Measurements from ENCODE around the gene COL12A1.

DNA sequence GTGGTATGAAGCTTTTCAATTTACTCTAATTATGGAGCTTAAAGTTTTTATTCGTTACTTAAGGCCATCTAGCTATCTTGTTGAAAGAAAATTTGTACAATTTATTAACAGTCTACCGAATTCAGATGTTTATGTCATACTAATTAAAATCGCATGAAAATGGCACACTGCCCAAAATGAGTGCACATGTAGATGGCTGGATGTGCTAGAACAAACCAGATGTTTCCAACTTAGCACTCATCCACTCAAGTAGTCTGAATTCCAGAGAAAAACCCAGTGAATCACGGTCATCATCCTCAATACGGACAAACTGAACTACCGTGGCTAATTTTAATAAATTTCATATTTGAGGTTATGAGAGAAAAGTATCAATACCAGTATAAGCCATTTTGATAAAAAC, 70.4 kb downstream of the COL12A1 start:
- no peak for TF ChIP-seq CTCF (optimal IDR thresholded peaks at IDR 0.05 in 1 of 3, IDR thresholded peaks at IDR 0.05 in 1 of 3, conservative IDR thresholded peaks at IDR 0.05 in 1 of 3; ENCODE audit: extremely low read depth in 1 of 3, insufficient read depth in 2 of 3, low read length in 3 of 3)
- TF ChIP-seq EZH2 (IDR thresholded peaks at IDR 0.05; ENCODE audit: low read length), result no peak

Data from keratinocyte (primary cell).